Right atrium auricular region (tissue), 2 donors: Measurements from ENCODE around the gene PDYN. TPM values are rescaled to one million over a fixed set of nuclear protein-coding genes. Genes with fewer than 3 reads are reported as not detected.

Experiments used
- DNase-seq: peaks from one replicate; pipeline ENCODE4 v3.0.0-alpha.2; 2019; ENCODE audit warnings: low spot score
- H3K27ac ChIP-seq, 2 donors: fragments of 200-600 bp; sonication (generic); 1 replicate in 1 of 2; 2 replicates in 1 of 2; pipeline ENCODE4 v1.5.1; 2016 to 2019
- H3K27me3 ChIP-seq, 2 donors: fragments of 200-600 bp; sonication (generic); one replicate each; pipeline versions ENCODE4 v1.5.1 to v1.6.0; 2017 to 2019
- H3K36me3 ChIP-seq: fragments of 200-600 bp; sonication (generic); one replicate; pipeline ENCODE4 v1.5.1; 2016
- H3K4me1 ChIP-seq, 2 donors: fragments of 200-600 bp; sonication (generic); one replicate each; pipeline versions ENCODE4 v1.5.1 to v1.6.0; 2017 to 2019
- H3K4me3 ChIP-seq, 2 donors: fragments of 200-600 bp; sonication (generic); 1 replicate in 1 of 2; 2 replicates in 1 of 2; pipeline ENCODE4 v1.5.1; 2017 to 2019; ENCODE audit warnings: mild to moderate bottlenecking in 1 of 2, moderate library complexity in 1 of 2
- H3K9me3 ChIP-seq, 2 donors: fragments of 200-600 bp; sonication (generic); one replicate each; pipeline ENCODE4 v1.5.1; 2019
- CTCF ChIP-seq, 2 donors: fragments of 200-600 bp; sonication (generic); IDR thresholded peaks; one replicate each; pipeline ENCODE4 v1.5.1; 2019; ENCODE audit warnings: antibody characterized with exemption in 2 of 2
- total RNA-seq, 2 donors: library from RNA; depleted of rRNA; stranded (reverse); fragments of >200 nt; gene quantifications; one replicate each; pipeline ENCODE4 v1.1.0, GENCODE V29; 2016

PDYN gene
- total RNA-seq, 2 donors from 2014 or later, result not detected

GRCh38 chr20:2026514-2026913 lies 32.7 kb upstream of the PDYN start:
- no peaks in the 10 kb centered on the region for H3K36me3 ChIP-seq
- no peaks in the 10 kb centered on the region for H3K4me1 ChIP-seq
- no peaks in the 10 kb centered on the region for H3K9me3 ChIP-seq
- no peak overlapping the region for H3K27ac ChIP-seq
- no peak for TF ChIP-seq CTCF (IDR thresholded peaks at IDR 0.05)
- DNase-seq, result no peak
- no peaks in the 10 kb centered on the region for H3K27me3 ChIP-seq
- H3K4me3 ChIP-seq, result no peak overlapping the region

- DNase-seq, result no peak
- H3K27me3 ChIP-seq, result no peaks in the 10 kb centered on the region
- no peak for TF ChIP-seq CTCF (IDR thresholded peaks at IDR 0.05)
- no peak overlapping the region for H3K27ac ChIP-seq
- no peaks in the 10 kb centered on the region for H3K4me1 ChIP-seq
- H3K9me3 ChIP-seq, result no peaks in the 10 kb centered on the region
- no peaks in the 10 kb centered on the region for H3K36me3 ChIP-seq
- no peak overlapping the region for H3K4me3 ChIP-seq
Observed at GRCh38 chr20:2026004-2026403, 32.1 kb upstream of the PDYN start.

GRCh38 chr20:2023151-2023550 lies 29.3 kb upstream of the PDYN start:
- no peak for DNase-seq
- Histone ChIP-seq H3K27ac (no peak overlapping the region), H3K27me3 (no peaks in the 10 kb centered on the region), H3K4me3 (no peak overlapping the region), H3K9me3 (no peaks in the 10 kb centered on the region), H3K36me3 (no peaks in the 10 kb centered on the region), H3K4me1 (no peaks in the 10 kb centered on the region)
- no peak for TF ChIP-seq CTCF (IDR thresholded peaks at IDR 0.05)

GRCh38 chr20:2022163-2022562 lies 28.3 kb upstream of the PDYN start:
- H3K27me3 ChIP-seq, result no peaks in the 10 kb centered on the region
- no peak for TF ChIP-seq CTCF (IDR thresholded peaks at IDR 0.05)
- H3K36me3 ChIP-seq, result no peaks in the 10 kb centered on the region
- H3K4me1 ChIP-seq, result no peaks in the 10 kb centered on the region
- no peaks in the 10 kb centered on the region for H3K9me3 ChIP-seq
- DNase-seq, result no peak
- H3K27ac ChIP-seq, result no peak overlapping the region
- no peak overlapping the region for H3K4me3 ChIP-seq

- Histone ChIP-seq H3K27ac (no peak overlapping the region), H3K27me3 (no peaks in the 10 kb centered on the region)
- DNase-seq, result no peak
Observed at GRCh38 chr20:2010533-2010932, 16.7 kb upstream of the PDYN start.

More at GRCh38 chr20:2010533-2010932, 16.7 kb upstream of the PDYN start:
- no peak for TF ChIP-seq CTCF (IDR thresholded peaks at IDR 0.05)
- H3K9me3 ChIP-seq, result no peaks in the 10 kb centered on the region
- no peaks in the 10 kb centered on the region for H3K36me3 ChIP-seq
- H3K4me3 ChIP-seq, result no peak overlapping the region
- no peaks in the 10 kb centered on the region for H3K4me1 ChIP-seq
